Tibial nerve (tissue), 4 donors: Measurements from ENCODE around the gene HCN2. TPM values are rescaled to one million over a fixed set of nuclear protein-coding genes. Genes with fewer than 3 reads are reported as not detected.

ENCODE experiments used
- DNase-seq, 2 donors: peaks; one replicate each; pipeline ENCODE4 v3.0.0-alpha.2; 2019; ENCODE audit warnings: low spot score in 2 of 2
- H3K27ac ChIP-seq, 4 donors: fragments of 200-600 bp; sonication (generic) in 3 of 4; one replicate each; pipeline ENCODE4 v1.5.1; 2017 to 2019; ENCODE audit warnings: mild to moderate bottlenecking in 1 of 4
- H3K27me3 ChIP-seq, 2 donors: fragments of 200-600 bp; sonication (generic) in 1 of 2; one replicate each; pipeline versions ENCODE4 v1.5.1 to v1.6.0; 2017 to 2019
- H3K36me3 ChIP-seq, 3 donors: fragments of 200-600 bp; sonication (generic); one replicate each; pipeline ENCODE4 v1.5.1; 2018 to 2019
- H3K4me1 ChIP-seq, 4 donors: fragments of 200-600 bp; sonication (generic) in 3 of 4; one replicate each; pipeline ENCODE4 v1.5.1; 2017 to 2019
- H3K4me3 ChIP-seq, 4 donors: fragments of 200-600 bp; sonication (generic) in 3 of 4; one replicate each; pipeline ENCODE4 v1.5.1; 2017 to 2019; ENCODE audit warnings: mild to moderate bottlenecking in 1 of 4, moderate library complexity in 1 of 4
- H3K9me3 ChIP-seq, 4 donors: fragments of 200-600 bp; sonication (generic) in 3 of 4; one replicate each; pipeline ENCODE4 v1.5.1; 2017 to 2019
- CTCF ChIP-seq, 5 experiments: fragments of 200-600 bp in 3 of 5; fragments of 450-650 bp in 2 of 5; sonication (generic) in 3 of 5; IDR thresholded peaks; one replicate each; pipeline ENCODE4 v1.5.1; 2016 to 2019; ENCODE audit warnings: antibody characterized with exemption in 5 of 5, mild to moderate bottlenecking in 3 of 5, moderate library complexity in 2 of 5
- EP300 ChIP-seq, 2 donors: sonication (generic); formaldehyde crosslinking; IDR thresholded peaks; one replicate each; pipeline ENCODE4 v1.6.1; 2017; ENCODE audit warnings: antibody characterized with exemption in 2 of 2, mild to moderate bottlenecking in 1 of 2
- POLR2A ChIP-seq, 2 donors: fragments of 450-650 bp; IDR thresholded peaks; one replicate each; pipeline ENCODE4 v1.6.1; 2017; ENCODE audit warnings: antibody characterized with exemption in 2 of 2, mild to moderate bottlenecking in 2 of 2, moderate library complexity in 2 of 2
- WGBS, 2 donors: methylation state at CpG; one replicate each; pipeline ENCODE4 v1.1.5; 2018; 5-methylcytosine and 5-hydroxymethylcytosine counted together
- total RNA-seq, 4 donors: library from RNA; depleted of rRNA; stranded (reverse); fragments of >200 nt; gene quantifications; one replicate each; pipeline ENCODE4 v1.1.0, GENCODE V29; 2016

Gene HCN2
- total RNA-seq, 4 donors from 2014 or later, result 0.59 TPM; not detected in 3

- H3K4me1 ChIP-seq, result peaks cover 0 to 33% (median 9%) of the 10 kb centered on the region in 4 donors
- H3K27me3 ChIP-seq, result peaks cover 3 to 76% of the 10 kb centered on the region in 2 donors
- TF ChIP-seq POLR2A (IDR thresholded peaks at IDR 0.05), result no peak
- TF ChIP-seq CTCF (IDR thresholded peaks at IDR 0.05), result no peak
- TF ChIP-seq EP300 (IDR thresholded peaks at IDR 0.05), result no peak
- no peaks in the 10 kb centered on the region for H3K36me3 ChIP-seq
- WGBS, 2 donors, result 7 to 9% methylated on average over 14 to 26 of the region's 41 CpGs
- no peak overlapping the region for H3K27ac ChIP-seq
- no peak for DNase-seq
- peak overlapping the region in 1 of 4 donors; percentile 30 for H3K4me3 ChIP-seq
- no peaks in the 10 kb centered on the region for H3K9me3 ChIP-seq
Measured at GRCh38 chr19:590750-591098, 1.0 kb downstream of the HCN2 start.

DNA sequence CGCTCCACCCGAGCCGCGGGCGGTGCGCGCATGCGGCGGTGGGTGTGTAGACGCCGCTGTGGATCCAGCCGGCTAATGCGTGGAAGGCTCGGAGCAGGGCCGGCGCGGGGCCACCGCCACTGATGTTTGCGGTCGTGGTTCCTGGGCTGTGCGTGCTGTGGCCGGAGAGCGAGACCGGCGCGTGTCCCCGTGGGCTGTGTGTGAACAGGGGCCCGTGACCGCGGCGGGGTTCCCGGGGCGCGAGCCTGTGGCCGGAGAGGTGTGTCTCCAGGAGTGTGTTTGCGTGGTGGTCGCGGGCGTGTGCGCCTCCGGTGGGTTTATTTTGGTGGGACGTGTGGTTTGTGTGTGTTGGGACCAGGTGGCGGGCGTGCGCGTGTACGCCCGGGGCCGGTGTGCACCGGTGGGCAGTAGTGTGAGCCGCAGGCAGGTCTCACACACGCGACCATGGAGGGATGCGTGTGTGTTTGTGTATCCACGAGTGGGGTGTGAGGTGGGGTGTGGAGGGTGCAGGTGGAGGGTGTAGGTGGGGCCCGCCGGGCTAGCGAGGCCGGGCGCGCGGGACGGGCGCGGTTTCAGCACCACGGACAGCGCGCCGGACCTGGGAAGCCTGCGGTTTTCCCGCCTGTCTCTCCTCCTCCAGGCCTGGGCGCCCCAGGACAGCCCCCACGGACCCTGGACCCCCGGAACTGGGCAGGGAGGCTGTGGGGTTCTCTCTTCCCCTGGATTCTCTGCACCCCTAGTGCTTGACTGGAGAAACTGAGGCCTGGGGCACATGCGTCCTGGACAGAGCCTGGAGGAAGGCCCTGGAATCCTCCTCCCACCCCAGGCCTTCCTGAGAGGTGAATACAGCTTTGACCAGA lies 1.6 kb downstream of the HCN2 start:
- Histone ChIP-seq H3K27me3 (peaks cover 3 to 79% of the 10 kb centered on the region in 2 donors), H3K9me3 (no peaks in the 10 kb centered on the region), H3K27ac (no peak overlapping the region), H3K4me3 (no peak overlapping the region), H3K4me1 (peaks cover 0 to 33% (median 9%) of the 10 kb centered on the region in 4 donors), H3K36me3 (no peaks in the 10 kb centered on the region)
- 30 to 31% methylated on average over 49 to 69 of the region's 75 CpGs for WGBS, 2 donors
- DNase-seq, result no peak
- TF ChIP-seq CTCF (IDR thresholded peaks at IDR 0.05), result no peak
- TF ChIP-seq EP300 (IDR thresholded peaks at IDR 0.05), result no peak
- TF ChIP-seq POLR2A (IDR thresholded peaks at IDR 0.05), result no peak

GRCh38 chr19:592101-592500 lies 2.4 kb downstream of the HCN2 start:
- H3K4me1 ChIP-seq, result peaks cover 0 to 33% (median 9%) of the 10 kb centered on the region in 4 donors
- no peak overlapping the region for H3K27ac ChIP-seq
- no peaks in the 10 kb centered on the region for H3K36me3 ChIP-seq
- WGBS, 2 donors, result 62 to 79% methylated on average over 5 to 14 of the region's 19 CpGs
- TF ChIP-seq POLR2A (IDR thresholded peaks at IDR 0.05) (no peak), EP300 (IDR thresholded peaks at IDR 0.05) (no peak), CTCF (IDR thresholded peaks at IDR 0.05) (no peak)
- H3K27me3 ChIP-seq, result peaks cover 3 to 79% of the 10 kb centered on the region in 2 donors
- no peak for DNase-seq
- no peak overlapping the region for H3K4me3 ChIP-seq
- H3K9me3 ChIP-seq, result no peaks in the 10 kb centered on the region

DNA sequence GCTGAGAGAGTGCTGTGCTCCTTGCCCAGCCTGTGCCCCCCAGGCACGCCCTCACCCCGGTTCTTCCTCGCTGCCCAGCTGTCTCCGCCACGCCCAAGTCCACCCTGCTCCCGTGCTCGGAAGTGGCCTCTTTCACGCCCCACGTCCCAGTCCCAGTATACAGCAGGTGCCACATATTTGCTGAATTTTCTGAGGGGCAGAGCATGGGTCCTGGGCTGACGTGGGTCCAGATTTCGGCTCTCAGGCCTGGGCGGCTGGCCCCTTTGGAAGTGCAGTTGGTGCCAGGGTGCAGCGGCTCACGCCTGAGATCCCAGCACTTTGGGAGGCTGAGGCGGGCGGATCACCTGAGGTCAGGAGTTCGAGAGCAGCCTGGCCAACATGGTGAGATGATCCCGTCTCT lies 3.4 kb downstream of the HCN2 start:
- TF ChIP-seq POLR2A (IDR thresholded peaks at IDR 0.05) (no peak), CTCF (IDR thresholded peaks at IDR 0.05) (no peak)
- Histone ChIP-seq H3K4me3 (no peak overlapping the region), H3K36me3 (no peaks in the 10 kb centered on the region), H3K4me1 (peaks cover 0 to 30% (median 7%) of the 10 kb centered on the region in 4 donors), H3K27me3 (peaks cover 3 to 73% of the 10 kb centered on the region in 2 donors), H3K27ac (no peak overlapping the region), H3K9me3 (no peaks in the 10 kb centered on the region)
- no peak for DNase-seq
- 88 to 89% methylated on average over 18 of the region's 18 CpGs for WGBS, 2 donors

DNA sequence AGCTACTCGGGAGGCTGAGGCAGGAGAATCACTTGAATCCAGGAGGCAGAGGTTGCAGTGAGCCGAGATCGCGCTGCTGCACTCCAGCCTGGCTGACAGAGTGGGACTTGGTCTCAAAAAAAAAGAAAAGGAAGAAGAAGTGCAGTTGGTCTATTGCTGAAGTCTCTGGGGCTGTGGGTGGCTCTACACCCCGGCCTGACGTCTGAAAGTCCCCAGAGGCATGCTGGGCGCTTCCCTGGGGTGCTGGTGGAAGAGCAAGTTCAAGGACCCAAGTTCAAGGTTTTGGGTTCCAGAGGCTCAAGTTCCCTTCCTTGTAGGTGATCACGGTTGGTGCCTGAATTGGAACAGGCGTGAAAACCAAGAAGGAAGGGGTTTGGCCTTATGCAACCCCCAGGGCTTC lies 3.8 kb downstream of the HCN2 start:
- Histone ChIP-seq H3K27me3 (peaks cover 3 to 72% of the 10 kb centered on the region in 2 donors), H3K9me3 (no peaks in the 10 kb centered on the region), H3K4me1 (peaks cover 0 to 25% (median 5%) of the 10 kb centered on the region in 4 donors), H3K36me3 (no peaks in the 10 kb centered on the region), H3K4me3 (no peak overlapping the region), H3K27ac (no peak overlapping the region)
- 49 to 55% methylated on average over 9 of the region's 9 CpGs for WGBS, 2 donors
- TF ChIP-seq EP300 (IDR thresholded peaks at IDR 0.05) (no peak), CTCF (IDR thresholded peaks at IDR 0.05) (no peak), POLR2A (IDR thresholded peaks at IDR 0.05) (no peak)
- no peak for DNase-seq
